Measurements from ENCODE around the gene H6PD.

The H6PD gene

DNA sequence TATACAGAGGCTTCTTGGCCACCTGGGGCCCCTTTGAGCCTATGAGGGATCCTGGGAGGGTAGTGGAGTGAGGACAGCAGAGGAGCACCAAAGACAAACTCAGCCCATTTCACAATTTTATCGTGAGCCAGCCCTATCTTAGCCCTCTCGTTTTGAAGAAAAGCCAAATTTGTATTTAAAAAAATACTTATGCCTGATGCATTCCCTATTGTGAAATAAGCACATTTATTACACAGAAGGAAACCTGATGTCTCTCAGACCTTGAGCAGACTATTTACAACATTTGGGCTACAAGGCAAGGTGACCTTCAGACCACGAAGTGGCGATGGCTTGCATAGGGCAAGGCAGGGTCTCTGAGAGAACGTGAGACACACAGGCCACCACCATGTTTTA is 41.3 kb upstream of the H6PD start:
- TF ChIP-seq, protein P1, sequence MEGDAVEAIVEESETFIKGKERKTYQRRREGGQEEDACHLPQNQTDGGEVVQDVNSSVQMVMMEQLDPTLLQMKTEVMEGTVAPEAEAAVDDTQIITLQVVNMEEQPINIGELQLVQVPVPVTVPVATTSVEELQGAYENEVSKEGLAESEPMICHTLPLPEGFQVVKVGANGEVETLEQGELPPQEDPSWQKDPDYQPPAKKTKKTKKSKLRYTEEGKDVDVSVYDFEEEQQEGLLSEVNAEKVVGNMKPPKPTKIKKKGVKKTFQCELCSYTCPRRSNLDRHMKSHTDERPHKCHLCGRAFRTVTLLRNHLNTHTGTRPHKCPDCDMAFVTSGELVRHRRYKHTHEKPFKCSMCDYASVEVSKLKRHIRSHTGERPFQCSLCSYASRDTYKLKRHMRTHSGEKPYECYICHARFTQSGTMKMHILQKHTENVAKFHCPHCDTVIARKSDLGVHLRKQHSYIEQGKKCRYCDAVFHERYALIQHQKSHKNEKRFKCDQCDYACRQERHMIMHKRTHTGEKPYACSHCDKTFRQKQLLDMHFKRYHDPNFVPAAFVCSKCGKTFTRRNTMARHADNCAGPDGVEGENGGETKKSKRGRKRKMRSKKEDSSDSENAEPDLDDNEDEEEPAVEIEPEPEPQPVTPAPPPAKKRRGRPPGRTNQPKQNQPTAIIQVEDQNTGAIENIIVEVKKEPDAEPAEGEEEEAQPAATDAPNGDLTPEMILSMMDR (IDR thresholded peaks at IDR 0.05; ENCODE audit: low read length, missing control alignments) = no peak
- peak; percentile 79 for DNase-seq (ENCODE audit: low read depth)
- H3K4me3 ChIP-seq (replicated peaks; ENCODE audit: low read depth, low read length) = no peak overlapping the region

DNA sequence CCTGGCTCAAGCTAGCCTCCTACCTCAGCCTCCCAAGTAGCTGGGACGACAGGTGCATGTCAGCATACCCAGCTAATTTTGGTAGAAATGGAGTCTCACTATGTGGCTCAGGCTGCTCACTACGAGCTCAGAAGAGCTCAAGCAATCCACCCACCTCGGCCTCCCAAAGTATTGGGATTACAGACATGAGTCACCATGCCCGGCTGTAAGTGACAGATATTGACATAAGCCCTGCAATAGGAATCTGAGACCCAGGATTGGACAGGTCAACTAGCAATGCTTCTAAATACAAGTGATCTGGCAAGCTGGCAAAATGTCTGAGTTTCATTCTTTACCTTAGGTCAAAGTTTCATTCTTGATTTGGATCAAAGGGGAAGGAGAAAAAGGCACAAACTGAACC is 40.5 kb upstream of the H6PD start:
- DNase-seq (ENCODE audit: low read depth) = no peak
- TF ChIP-seq, protein P1 (IDR thresholded peaks at IDR 0.05; ENCODE audit: low read length, missing control alignments) = no peak
- H3K4me3 ChIP-seq (replicated peaks; ENCODE audit: low read depth, low read length) = no peak overlapping the region

DNA sequence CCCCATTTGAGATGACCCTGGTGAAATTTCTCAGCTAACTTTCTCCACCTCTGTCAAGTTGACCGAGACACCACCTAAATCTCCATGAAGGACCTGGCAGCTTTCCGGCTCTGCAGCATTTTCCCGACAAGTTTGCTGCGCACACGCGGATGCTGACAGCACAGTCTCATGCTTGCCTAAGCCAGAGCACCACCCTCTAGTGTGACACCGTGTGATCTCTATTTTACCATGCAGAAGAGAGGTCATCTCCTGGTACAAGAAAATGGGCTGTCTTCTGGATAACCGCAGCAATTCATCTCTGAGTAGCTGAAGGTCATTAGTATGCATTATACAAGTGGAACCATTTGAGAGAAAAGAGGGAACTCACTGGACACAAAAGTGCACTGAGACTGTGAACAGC is 38.9 kb upstream of the H6PD start:
- DNase-seq (ENCODE audit: low read depth) = no peak
- no peak overlapping the region for H3K4me3 ChIP-seq (replicated peaks; ENCODE audit: low read depth, low read length)
- TF ChIP-seq, protein P1 (IDR thresholded peaks at IDR 0.05; ENCODE audit: low read length, missing control alignments) = no peak

DNA sequence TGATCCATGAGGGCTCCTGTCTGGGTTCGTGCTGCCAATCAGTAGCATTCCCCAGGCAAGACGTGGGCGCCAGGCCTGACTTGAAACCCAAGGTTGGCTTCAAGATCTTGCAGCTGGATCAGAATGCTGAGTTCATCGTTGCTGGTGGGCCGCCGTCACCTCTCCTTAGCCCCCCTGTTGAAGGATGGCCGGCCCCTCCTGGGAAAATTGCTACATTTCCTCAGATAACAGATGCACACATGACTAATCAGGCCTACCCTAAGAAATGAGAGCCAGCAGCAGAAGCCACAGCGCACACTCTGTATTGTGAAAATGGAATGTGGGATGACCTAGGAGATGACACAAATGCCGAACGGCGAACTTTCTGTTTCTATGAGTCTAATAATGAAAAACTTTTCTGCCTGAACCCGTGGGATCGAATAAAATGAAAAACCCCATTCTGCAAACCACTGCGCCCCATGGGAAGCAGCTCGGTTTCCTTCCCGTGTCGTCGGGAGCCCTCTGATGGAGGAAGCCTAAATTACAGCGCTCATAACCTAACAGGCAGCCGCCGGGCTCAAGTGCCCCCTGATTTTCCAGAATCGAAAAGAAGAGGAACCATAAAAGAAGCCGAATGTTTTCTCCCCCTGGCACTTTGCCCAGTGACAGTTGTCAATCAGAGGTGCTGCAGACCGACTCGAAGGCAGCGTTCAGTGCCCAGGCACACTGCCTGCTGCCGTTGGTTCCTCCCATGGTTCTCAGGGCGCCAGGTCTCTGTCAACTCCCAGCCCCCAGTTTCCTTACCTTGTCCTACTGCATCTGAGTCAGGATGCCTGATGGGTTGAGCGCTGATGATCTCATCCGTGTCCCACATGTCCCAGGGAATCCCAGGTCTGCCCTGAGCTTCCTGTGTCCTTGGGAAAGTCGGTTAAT is 38.2 kb upstream of the H6PD start:
- peak; percentile 94 for DNase-seq (ENCODE audit: low read depth)
- TF ChIP-seq, protein P1 (IDR thresholded peaks at IDR 0.05; ENCODE audit: low read length, missing control alignments) = peak; percentile 66
- peak overlapping the region; percentile 37 for H3K4me3 ChIP-seq (replicated peaks; ENCODE audit: low read depth, low read length)

DNA sequence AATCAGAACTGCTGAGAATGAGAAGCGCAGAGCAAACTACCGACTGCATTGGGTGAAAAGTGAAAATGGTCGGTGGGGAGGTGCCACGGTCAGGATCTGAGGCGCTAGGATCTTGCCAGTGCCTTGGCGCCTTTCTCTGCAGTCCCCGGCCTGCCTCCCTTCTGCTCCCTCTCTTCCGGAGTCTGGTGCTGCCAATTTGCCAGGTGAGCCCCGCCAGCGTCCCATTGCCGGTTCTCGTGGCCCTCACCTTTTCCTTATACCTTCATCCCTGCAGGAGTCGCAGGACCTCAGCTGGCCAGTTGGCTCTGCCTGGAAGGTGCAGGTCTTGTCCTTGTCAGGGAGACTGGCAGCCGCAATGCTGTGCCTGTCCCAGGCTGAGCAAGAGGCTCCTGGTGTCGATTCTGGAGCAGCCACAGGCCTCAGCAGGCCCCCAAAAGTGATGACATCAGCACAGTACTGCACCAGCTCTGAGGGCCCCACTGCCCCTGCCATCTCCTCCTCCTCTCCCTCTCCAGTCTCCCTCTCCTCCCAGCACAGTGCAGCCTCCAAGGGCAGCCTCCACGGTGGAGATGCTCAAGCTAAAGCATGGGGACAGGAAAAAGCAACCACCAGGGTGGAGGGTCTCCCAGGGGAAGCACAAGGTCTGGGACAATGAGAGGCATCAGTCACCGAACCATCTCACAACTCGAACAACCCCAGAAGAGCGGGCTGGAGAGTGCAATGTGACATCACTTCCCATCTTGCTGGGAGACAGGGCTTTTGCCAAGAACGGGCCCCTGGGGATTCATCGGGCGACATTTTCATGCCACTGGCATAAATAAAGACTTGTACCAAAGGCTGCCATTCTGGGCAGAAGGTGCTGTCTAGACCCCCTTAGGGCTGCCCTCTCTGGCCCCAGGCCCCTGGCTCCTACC is 37.1 kb upstream of the H6PD start:
- H3K4me3 ChIP-seq (replicated peaks; ENCODE audit: low read depth, low read length) = no peak overlapping the region
- TF ChIP-seq, protein P1 (IDR thresholded peaks at IDR 0.05; ENCODE audit: low read length, missing control alignments) = no peak
- DNase-seq (ENCODE audit: low read depth) = no peak

DNA sequence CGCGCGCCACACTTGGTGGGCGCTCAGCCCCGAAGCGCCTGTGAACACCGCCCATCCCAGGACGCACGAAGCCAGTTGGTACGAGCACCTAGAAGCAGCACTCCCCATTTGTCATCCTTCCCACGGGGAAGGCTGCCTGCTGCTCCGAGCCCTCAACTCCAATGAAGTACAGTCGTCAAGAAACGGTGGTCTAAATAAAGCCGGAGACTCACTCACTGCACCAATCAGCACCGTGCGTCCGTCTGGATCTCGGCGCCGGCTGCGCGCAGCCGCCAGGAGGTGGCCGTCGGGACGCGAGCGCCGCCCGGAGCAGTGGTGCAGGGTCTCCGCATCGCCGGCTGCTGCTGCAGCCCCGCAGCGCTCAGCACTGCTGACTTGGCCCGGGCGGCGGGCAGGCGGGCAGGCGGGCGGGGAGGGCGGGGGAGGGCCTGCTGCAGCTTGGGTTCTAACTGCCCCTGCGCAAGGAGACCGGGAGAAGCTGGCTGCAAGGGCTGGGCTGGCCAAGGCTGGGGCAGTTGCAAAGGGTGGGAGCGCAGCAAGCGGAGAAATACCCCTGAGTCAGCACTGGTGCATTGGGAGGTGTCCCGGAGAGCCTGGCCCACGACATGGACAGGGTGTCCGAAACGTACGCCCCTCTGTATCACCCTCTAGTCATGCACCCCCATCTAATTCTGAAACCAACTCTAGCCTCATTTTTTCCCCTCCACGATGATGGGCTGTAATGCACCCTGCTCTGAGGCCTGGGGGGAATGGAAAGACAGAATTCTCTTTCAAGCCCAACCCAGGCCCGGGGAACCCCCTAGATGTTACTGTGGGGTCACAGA is 35.8 kb upstream of the H6PD start:
- no peak overlapping the region for H3K4me3 ChIP-seq (replicated peaks; ENCODE audit: low read depth, low read length)
- TF ChIP-seq, protein P1 (IDR thresholded peaks at IDR 0.05; ENCODE audit: low read length, missing control alignments) = peak; percentile 8
- DNase-seq (ENCODE audit: low read depth) = no peak

All from fibroblast of pulmonary artery (primary cell).